SK-N-DZ (cell line): ENCODE measurements around the gene C6orf52. TPM values are rescaled to one million over a fixed set of nuclear protein-coding genes. Genes with fewer than 3 reads are reported as not detected.
A peak's percentile ranks its signal among the peaks of the same experiment; 100 is the strongest.
"Not testable (repeated sequence)": the region's sequence is repeated elsewhere in the genome, so short reads cannot be mapped to it uniquely, and the experiment has no call there.

Experiments
- DNase-seq: peaks from one replicate; pipeline ENCODE4 v3.0.0-alpha.2; 2015; ENCODE audit warnings: low spot score
- polyA plus RNA-seq, 2 experiments: library from polyadenylated mRNA; depleted of rRNA; stranded (reverse); fragments of >200 nt; gene quantifications; 2 replicates each; pipeline ENCODE4 v1.2.3, GENCODE V29; 2014

Gene C6orf52
- polyA plus RNA-seq (2014; cell fraction: cytosol; rRNA removed): not detected in 2 replicates
- polyA plus RNA-seq (2014; cell fraction: nucleus; rRNA removed): 1.1 TPM in 1 of 2 replicates, not detected in the other

- DNase-seq: peak; percentile 95
These were observed at the start of gene C6orf52, which contains the start of gene PAK1IP1 for GRCh38 chr6:10694302-10695085. TSS of gene C6orf52 (minus strand) at chr6:10694616. CDS start at chr6:10687550, 7,066 bp downstream. TSS of gene PAK1IP1 (plus strand) at chr6:10694972. CDS start at chr6:10694986, 14 bp downstream.

- no peak for DNase-seq
These were observed 49.1 kb upstream of the C6orf52 start for GRCh38 chr6:10743515-10743914.

- no peak for DNase-seq
These were observed 47.8 kb upstream of the C6orf52 start for GRCh38 chr6:10742251-10742650.

- not testable (repeated sequence) for DNase-seq
These were observed 47.2 kb upstream of the C6orf52 start for GRCh38 chr6:10741643-10742042.

GRCh38 chr6:10740061-10740460 is 45.6 kb upstream of the C6orf52 start:
- no peak for DNase-seq

GRCh38 chr6:10736731-10737130 is 42.3 kb upstream of the C6orf52 start:
- DNase-seq: no peak

GRCh38 chr6:10733863-10734262 is 39.4 kb upstream of the C6orf52 start:
- no peak for DNase-seq

GRCh38 chr6:10733151-10733715 is 38.8 kb upstream of the C6orf52 start:
- DNase-seq: no peak

GRCh38 chr6:10730254-10730653 is 35.8 kb upstream of the C6orf52 start:
- DNase-seq: no peak

GRCh38 chr6:10725716-10726115 is 31.3 kb upstream of the C6orf52 start:
- no peak for DNase-seq

GRCh38 chr6:10725044-10725443 is 30.6 kb upstream of the C6orf52 start:
- no peak for DNase-seq

- no peak for DNase-seq
These were observed 29.1 kb upstream of the C6orf52 start for GRCh38 chr6:10723567-10723881.

GRCh38 chr6:10722820-10723566 is 28.6 kb upstream of the C6orf52 start, which contains the start of gene TMEM14C:
TSS of gene TMEM14C (plus strand) at chr6:10723070. CDS start at chr6:10724614, 1,544 bp downstream.
- peak; percentile 97 for DNase-seq

- no peak for DNase-seq
These were observed 28.1 kb upstream of the C6orf52 start for GRCh38 chr6:10722570-10722819.

- DNase-seq: no peak
These were observed 27.6 kb upstream of the C6orf52 start for GRCh38 chr6:10721850-10722569.

- not testable (repeated sequence) for DNase-seq
These were observed 26.8 kb upstream of the C6orf52 start for GRCh38 chr6:10720960-10721849.

GRCh38 chr6:10720265-10720959 is 26.0 kb upstream of the C6orf52 start:
- no peak for DNase-seq

GRCh38 chr6:10719964-10720264 is 25.5 kb upstream of the C6orf52 start:
- no peak for DNase-seq

GRCh38 chr6:10719296-10719963 is 25.0 kb upstream of the C6orf52 start:
- no peak for DNase-seq

GRCh38 chr6:10713962-10714361 is 19.5 kb upstream of the C6orf52 start:
- DNase-seq: no peak
